Tibial artery (tissue), 4 donors: Measurements from ENCODE around the gene IL13RA1.

ENCODE experiments used
- DNase-seq, 2 donors: peaks; one replicate each; pipeline ENCODE4 v3.0.0-alpha.2; 2019
- H3K27ac ChIP-seq, 2 donors: fragments of 200-600 bp; sonication (generic) in 1 of 2; 1 replicate in 1 of 2; 2 replicates in 1 of 2; pipeline ENCODE4 v1.5.1; 2018 to 2019; ENCODE audit warnings: mild to moderate bottlenecking in 1 of 2
- H3K27me3 ChIP-seq, 2 donors: fragments of 200-600 bp; sonication (generic) in 1 of 2; one replicate each; pipeline versions ENCODE4 v1.5.1 to v1.6.0; 2016 to 2019
- H3K36me3 ChIP-seq, 3 donors: fragments of 200-600 bp; sonication (generic) in 2 of 3; one replicate each; pipeline ENCODE4 v1.5.1; 2016 to 2019; ENCODE audit warnings: mild to moderate bottlenecking in 2 of 3
- H3K4me1 ChIP-seq, 4 donors: fragments of 200-600 bp; sonication (generic) in 2 of 4; 1 replicate in 3 of 4; 2 replicates in 1 of 4; pipeline ENCODE4 v1.5.1; 2016 to 2019
- H3K4me3 ChIP-seq, 2 donors: fragments of 200-600 bp; sonication (generic) in 1 of 2; 1 replicate in 1 of 2; 2 replicates in 1 of 2; pipeline ENCODE4 v1.5.1; 2018 to 2019; ENCODE audit warnings: mild to moderate bottlenecking in 2 of 2
- H3K9me3 ChIP-seq, 3 donors: fragments of 200-600 bp; sonication (generic) in 1 of 3; one replicate each; pipeline ENCODE4 v1.5.1; 2016 to 2019
- CTCF ChIP-seq, 2 experiments: fragments of 200-600 bp in 1 of 2; fragments of 450-650 bp in 1 of 2; IDR thresholded peaks; one replicate each; pipeline ENCODE4 v1.5.1; 2017 to 2019; ENCODE audit warnings: antibody characterized with exemption in 2 of 2, mild to moderate bottlenecking in 1 of 2, moderate library complexity in 1 of 2
- intact Hi-C: fragments of 100-400 bp; cut with DNase I; formaldehyde crosslinking; loops from one replicate; pipeline ENCODE4 v1.15.0; 2023; ENCODE audit warnings: low total_unique reads

IL13RA1 gene

GRCh38 chrX:118823263-118824172 lies 96.1 kb downstream of the IL13RA1 start, which contains the start of gene ZCCHC12:
Gene ZCCHC12 (plus strand): TSS chrX:118823824. CDS start chrX:118825245, 1,421 bp downstream.
- TF ChIP-seq CTCF (IDR thresholded peaks at IDR 0.05), result no peak
- DNase-seq, result no peak
- Histone ChIP-seq H3K9me3 (peaks cover 0 to 7% (median 6%) of the 10 kb centered on the region in 3 donors), H3K4me1 (peaks cover 0 to 24% (median 15%) of the 10 kb centered on the region in 4 donors), H3K27me3 (peaks cover 0 to 14% of the 10 kb centered on the region in 2 donors), H3K4me3 (peak within 1 kb of the TSS; percentile 33 to 49), H3K27ac (no peak within 1 kb of the TSS), H3K36me3 (no peaks in the 10 kb centered on the region)
- intact Hi-C loops, result no loop called here

- H3K36me3 ChIP-seq, result no peaks in the 10 kb centered on the region
- intact Hi-C loops, result no loop called here
- peak overlapping the region; percentile 33 to 49 for H3K4me3 ChIP-seq
- no peak for TF ChIP-seq CTCF (IDR thresholded peaks at IDR 0.05)
- H3K4me1 ChIP-seq, result peaks cover 0 to 24% (median 15%) of the 10 kb centered on the region in 4 donors
- H3K27ac ChIP-seq, result no peak overlapping the region
- DNase-seq, result no peak
- H3K9me3 ChIP-seq, result peaks cover 0 to 7% (median 6%) of the 10 kb centered on the region in 3 donors
- peaks cover 0 to 17% of the 10 kb centered on the region in 2 donors for H3K27me3 ChIP-seq
These were observed 96.8 kb downstream of the IL13RA1 start for GRCh38 chrX:118824173-118824730.

- peaks cover 0 to 24% (median 15%) of the 10 kb centered on the region in 4 donors for H3K4me1 ChIP-seq
- peaks cover 0 to 7% (median 6%) of the 10 kb centered on the region in 3 donors for H3K9me3 ChIP-seq
- TF ChIP-seq CTCF (IDR thresholded peaks at IDR 0.05), result no peak
- H3K27me3 ChIP-seq, result peaks cover 0 to 17% of the 10 kb centered on the region in 2 donors
- intact Hi-C loops, result no loop called here
- no peaks in the 10 kb centered on the region for H3K36me3 ChIP-seq
- no peak overlapping the region for H3K4me3 ChIP-seq
- peak in 1 of 2 donors; percentile 23 for DNase-seq
- H3K27ac ChIP-seq, result no peak overlapping the region
These were observed 97.8 kb downstream of the IL13RA1 start for GRCh38 chrX:118825227-118825626.

GRCh38 chrX:118839334-118839958 lies 112.0 kb downstream of the IL13RA1 start:
- peak; percentile 64 to 69 for TF ChIP-seq CTCF (IDR thresholded peaks at IDR 0.05)
- H3K27me3 ChIP-seq, result no peaks in the 10 kb centered on the region
- H3K4me3 ChIP-seq, result peak overlapping the region; percentile 50 to 52
- no peak overlapping the region for H3K27ac ChIP-seq
- H3K4me1 ChIP-seq, result peaks cover 0 to 4% (median 0%) of the 10 kb centered on the region in 4 donors
- no peaks in the 10 kb centered on the region for H3K9me3 ChIP-seq
- peak; percentile 78 for DNase-seq
- intact Hi-C loops, result loop anchor here (5.0 kb wide), 1 partner anchor 228 kb away; no protein-coding TSS in a partner anchor
- no peaks in the 10 kb centered on the region for H3K36me3 ChIP-seq
